Measurements from ENCODE around the gene MTMR12. TPM values are rescaled to one million over a fixed set of nuclear protein-coding genes. Genes with fewer than 3 reads are reported as not detected.
"Not testable (repeated sequence)": the region's sequence is repeated elsewhere in the genome, so short reads cannot be mapped to it uniquely, and the experiment has no call there.

Gene MTMR12
- total RNA-seq, 2 donors from 2014 or later: 45.1 to 58.0 TPM

- intact Hi-C loops (cut with DNase I): loop anchor here in 1 of 2 donors (10.0 kb wide), 1 partner anchor 551 kb away; no protein-coding TSS in a partner anchor
- DNase-seq (ENCODE audit: low spot score): no peak
Observed at GRCh38 chr5:32223972-32224609, 88.6 kb downstream of the MTMR12 start.

DNA sequence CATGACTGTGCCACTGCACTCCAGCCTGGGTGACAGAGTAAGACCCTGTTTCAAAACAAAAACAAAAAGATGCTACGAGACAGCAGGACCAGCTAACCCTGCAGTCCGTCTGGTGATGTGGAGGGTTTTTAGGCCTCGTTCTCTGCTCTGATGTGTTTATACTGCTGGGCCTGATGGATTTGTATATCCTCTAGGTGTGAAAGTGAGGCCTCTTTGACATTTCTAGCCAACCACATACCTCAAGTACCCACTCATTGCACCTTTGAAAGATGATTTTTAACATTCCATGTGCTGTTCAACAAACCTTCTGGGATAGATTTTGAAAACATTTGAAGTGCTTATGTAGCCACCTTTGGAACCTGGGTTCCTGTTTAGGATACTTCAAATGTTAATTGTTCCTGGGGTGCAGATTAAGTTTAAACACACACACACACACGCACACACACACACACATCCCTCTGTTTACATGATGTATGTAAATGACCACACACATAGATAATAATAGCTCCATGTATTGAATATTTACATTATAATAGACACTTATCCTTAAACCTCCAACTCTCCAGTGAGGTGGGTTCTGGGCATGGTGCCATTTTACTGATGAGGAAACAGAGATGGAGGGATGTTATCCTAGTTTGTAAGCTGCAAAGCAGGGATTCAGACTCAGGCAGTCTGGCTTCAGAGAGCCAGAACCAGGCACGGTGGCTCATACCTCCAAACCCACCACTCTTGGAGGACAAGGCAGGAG, 89.8 kb downstream of the MTMR12 start:
- intact Hi-C loops (cut with DNase I): loop anchor here in 1 of 2 donors (10.0 kb wide), 1 partner anchor 552 kb away; no protein-coding TSS in a partner anchor

GRCh38 chr5:32217886-32218396, 94.8 kb downstream of the MTMR12 start:
- intact Hi-C loops (cut with DNase I): no loop called here
- DNase-seq (ENCODE audit: low spot score): no peak

More for the DNA sequence above, 89.8 kb downstream of the MTMR12 start:
- no peak for DNase-seq (ENCODE audit: low spot score)

DNA sequence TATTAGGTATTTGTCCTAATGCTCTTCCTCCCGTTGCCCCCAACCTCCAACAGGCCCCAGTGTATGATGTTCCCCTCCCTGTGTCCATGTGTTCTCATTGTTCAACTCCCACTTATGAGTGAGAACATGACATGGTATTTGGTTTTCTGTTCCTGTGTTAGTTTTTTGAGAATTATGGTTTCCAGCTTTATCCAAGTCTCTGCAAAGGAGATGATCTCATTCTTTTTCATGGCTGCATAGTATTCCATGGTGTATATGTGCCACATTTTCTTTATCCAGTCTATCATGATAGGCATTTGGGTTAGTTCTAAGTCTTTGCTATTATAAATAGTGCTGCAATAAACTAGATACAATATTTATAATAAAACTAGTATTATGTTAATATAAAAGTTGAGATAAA, 98.4 kb downstream of the MTMR12 start:
- intact Hi-C loops (cut with DNase I); DNase-seq (ENCODE audit: low spot score): not testable (repeated sequence)

DNA sequence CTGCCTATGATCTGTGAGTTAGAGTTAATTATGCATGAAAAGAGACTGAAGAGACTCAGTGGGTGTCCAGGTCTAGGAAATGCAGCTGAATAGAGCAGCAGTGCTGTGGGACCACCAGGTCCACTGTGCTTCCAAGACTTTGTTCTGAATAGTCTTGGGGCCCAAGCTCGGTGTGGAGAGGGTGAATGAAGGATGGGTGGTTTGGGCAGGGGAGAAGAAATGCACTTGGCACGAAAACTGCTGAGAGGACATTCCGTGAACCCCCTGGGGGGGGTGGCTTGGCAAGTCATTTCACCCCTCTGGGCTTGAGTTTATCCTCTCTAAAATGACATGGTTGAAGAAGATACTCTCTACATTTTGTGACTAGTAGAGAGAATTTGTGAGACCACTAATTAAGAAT, 102.6 kb downstream of the MTMR12 start:
- intact Hi-C loops (cut with DNase I): no loop called here

GRCh38 chr5:32208837-32209236, 103.9 kb downstream of the MTMR12 start:
- intact Hi-C loops (cut with DNase I); DNase-seq (ENCODE audit: low spot score): not testable (repeated sequence)

More for the DNA sequence above, 102.6 kb downstream of the MTMR12 start:
- no peak for DNase-seq (ENCODE audit: low spot score)

- no peak for DNase-seq (ENCODE audit: low spot score)
- intact Hi-C loops (cut with DNase I): no loop called here
Observed at GRCh38 chr5:32207355-32207634, 105.4 kb downstream of the MTMR12 start.

DNA sequence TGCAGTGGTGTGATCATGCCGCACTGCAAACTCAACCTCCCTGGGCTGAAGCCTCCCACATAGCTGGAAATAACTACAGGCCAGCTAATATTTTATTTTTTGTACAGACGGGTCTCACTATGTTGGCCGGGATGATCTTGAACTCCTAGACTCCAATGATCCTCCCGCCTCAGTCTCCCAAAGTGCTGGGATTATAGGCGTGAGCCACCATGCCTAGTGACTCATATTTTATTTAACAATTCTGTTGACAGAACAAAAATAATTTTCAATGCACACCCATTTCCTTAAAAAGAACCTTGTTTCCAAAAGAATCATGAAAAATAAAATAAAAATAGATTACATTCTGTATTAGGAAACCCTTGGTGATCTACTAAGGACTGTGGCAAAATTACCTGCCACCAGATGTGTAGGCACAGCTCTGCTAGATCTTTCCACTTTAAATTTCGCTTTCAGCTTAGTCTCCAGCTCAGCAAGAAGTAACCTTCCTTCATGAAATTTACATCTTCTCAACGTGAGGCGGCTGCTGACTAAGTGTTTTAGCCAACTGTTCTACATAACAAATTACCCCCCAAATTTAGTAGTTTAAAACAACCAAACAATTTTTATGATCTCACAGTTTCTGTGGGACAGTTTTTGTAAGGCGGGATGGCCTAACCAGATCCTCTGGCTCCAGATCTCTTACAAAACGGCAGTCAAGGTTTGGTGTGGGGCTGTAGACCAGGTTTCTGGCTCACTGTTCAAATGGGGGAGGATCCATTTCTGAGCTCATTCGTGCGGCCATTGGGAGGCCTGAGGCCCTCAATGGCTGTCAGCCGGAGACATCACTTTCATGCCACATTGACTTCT, 106.0 kb downstream of the MTMR12 start:
- intact Hi-C loops (cut with DNase I): no loop called here
- no peak for DNase-seq (ENCODE audit: low spot score)

DNA sequence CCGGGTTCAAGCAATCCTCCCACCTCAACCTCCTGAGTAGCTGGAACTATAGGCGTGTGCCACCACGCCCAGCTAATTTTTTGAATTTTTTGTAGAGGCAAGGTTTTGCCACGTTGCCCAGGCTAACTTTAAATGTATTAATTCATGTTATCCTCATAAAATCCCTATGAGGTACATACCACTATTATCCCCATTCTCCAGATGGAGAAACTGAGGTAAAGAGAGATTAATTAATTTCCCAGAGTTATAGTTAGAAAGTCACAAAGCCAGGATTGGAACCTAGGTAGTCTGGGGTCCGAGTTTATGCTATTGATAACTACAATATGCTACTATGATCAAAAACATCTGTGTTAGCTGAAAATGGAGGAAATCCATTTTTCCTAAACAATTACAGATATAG, 106.7 kb downstream of the MTMR12 start:
- intact Hi-C loops (cut with DNase I): no loop called here
- no peak for DNase-seq (ENCODE audit: low spot score)

- intact Hi-C loops (cut with DNase I): no loop called here
- DNase-seq (ENCODE audit: low spot score): no peak
Observed at GRCh38 chr5:32202394-32202793, 110.3 kb downstream of the MTMR12 start.

DNA sequence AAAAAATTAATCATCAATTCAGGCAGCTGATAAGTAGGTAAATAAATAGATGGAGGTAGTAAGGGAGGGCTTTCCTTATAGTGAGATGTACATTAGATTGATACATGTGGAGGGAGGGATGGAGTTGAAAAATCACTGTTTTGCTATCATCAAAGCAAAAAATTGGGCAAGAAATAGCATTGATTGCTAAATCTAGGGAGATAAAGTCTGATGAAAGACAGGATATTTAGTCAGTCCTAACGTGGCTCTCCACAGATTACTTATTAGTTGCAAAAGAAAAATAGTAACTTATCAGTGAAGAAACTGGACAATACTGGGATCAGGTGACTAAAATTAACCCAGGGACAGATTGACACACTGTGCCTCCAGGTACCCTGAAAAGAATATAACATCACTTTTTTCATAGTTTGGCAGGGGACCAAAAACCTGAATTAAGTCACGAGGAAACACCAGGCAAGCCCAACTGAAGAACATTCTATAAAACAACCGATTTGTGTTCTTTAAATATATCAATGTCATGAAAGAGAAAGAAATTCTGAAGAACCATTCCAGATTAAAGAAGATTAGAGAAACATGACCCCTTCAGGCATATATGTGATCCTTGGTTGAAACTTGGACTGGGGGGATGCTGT, 111.5 kb downstream of the MTMR12 start:
- DNase-seq (ENCODE audit: low spot score): no peak
- intact Hi-C loops (cut with DNase I): no loop called here

DNA sequence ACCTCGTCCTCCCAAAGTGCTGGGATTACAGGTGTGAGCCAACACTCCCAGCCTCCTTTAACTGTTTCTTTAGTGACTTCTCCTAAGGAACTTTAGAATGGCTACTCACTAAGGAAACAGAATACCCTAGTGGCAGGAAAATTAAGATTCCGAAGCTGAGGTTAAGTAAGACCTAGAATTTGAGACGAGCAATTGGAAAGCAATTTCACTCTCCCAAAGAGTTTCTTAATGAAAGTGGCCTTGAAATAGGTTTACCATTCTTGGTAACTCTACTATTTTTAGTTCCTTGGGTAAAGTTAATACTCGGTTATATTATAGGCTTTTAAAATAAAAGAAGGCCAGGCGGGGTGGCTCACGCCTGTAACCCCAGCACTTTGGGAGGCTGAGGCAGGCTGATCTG, 115.7 kb downstream of the MTMR12 start:
- intact Hi-C loops (cut with DNase I): no loop called here
- DNase-seq (ENCODE audit: low spot score): no peak

GRCh38 chr5:32195265-32195664, 117.5 kb downstream of the MTMR12 start:
- intact Hi-C loops (cut with DNase I): no loop called here
- DNase-seq (ENCODE audit: low spot score): no peak

DNA sequence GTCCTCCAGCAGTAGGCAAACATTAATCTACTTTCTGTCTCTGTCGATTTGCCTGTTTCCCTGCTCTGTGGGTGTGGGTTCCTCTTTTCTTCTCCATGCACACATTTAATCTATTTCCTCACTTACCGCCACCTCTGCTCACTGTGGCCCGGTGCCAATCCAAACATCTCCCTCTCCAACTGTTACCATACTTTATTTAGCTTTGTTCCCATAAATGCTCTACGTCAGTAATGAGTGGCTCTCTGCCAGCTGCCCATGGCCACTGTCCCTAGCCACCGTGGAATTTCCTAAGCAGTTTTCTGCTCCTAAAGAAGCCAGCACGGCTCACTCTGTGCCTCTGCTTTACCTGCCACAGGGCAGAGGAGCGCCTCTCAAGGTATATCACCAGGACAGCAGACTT, 119.1 kb downstream of the MTMR12 start:
- intact Hi-C loops (cut with DNase I): no loop called here
- peak; percentile 93 for DNase-seq (ENCODE audit: low spot score)

DNA sequence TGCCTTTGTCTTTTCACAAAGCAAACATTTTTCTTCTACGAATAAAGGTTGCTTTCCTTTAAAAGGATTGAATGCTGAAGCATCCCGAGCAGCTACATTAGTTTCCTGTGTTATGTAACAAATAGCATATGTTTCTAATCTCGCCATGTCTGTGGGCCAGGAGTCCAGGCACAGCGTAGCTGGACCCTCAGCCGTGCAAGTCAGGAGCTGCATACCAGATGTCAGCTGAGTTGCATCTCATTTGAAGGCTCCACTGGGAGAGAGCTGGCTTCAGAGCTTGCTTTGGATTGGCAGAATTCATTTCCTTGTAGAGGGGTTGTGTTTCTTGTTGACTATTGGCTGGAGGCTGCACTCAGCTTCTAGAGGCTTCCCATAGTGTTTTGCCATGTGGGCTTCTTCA, 122.6 kb downstream of the MTMR12 start:
- intact Hi-C loops (cut with DNase I): no loop called here
- DNase-seq (ENCODE audit: low spot score): no peak

DNA sequence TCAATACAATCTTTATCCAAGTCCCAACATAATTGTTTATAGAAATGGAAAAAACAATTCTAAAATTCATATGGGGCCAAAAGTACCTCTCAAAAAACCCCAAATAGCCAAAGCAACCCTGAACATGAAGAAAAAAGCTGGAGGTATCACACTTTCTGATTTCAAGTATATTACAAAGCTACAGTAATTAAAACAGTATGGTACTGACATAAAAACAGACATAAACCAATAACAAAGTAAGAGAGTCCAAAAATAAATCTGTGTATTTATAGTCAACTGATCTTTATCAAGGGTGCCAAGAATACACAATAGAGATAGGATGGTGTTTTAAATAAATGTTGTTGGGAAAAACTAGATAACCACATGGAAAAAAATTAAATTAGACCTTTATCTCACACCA, 125.1 kb downstream of the MTMR12 start:
- intact Hi-C loops (cut with DNase I): no loop called here
- DNase-seq (ENCODE audit: low spot score): no peak

DNA sequence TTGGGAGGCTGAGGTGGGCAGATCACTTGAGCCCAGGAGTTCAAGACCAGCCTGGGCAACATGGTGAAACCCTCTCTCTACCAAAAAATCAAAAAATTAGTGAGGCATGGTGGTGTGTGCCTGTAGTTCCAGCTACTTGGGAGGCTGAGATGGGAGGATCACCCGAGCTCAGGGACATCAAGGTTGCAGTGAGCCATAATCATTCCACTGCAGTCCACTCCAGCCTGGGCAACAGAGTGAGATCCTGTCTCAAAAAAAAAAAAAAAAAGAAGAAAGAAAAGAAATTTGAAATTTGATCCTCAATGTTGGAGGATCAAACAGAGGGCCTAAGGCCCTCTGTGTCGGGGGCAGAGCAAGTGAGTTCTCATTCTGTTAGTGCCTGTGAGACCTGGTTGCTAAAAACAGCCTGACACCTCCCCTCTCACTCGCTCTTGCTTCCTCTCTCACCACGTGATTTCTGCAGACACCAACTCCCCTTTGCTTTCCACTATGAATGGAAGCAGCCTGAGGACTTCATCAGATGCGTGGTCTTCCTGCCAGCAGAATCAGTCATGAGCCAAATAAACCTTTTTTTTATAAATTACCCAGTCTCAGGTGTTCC, 130.2 kb downstream of the MTMR12 start:
- intact Hi-C loops (cut with DNase I): no loop called here
- no peak for DNase-seq (ENCODE audit: low spot score)
